HG02884 (cell line): ENCODE data around the gene SMIM29.
A peak's percentile ranks its signal among the peaks of the same experiment; 100 is the strongest.
"Not testable (repeated sequence)": the region's sequence is repeated elsewhere in the genome, so short reads cannot be mapped to it uniquely, and the experiment has no call there.

Source experiments
- ATAC-seq: cut with Tn5 transposase; IDR thresholded peaks from one replicate; pipeline ENCODE4 v1.9.1; 2021; ENCODE audit warnings: mild to moderate bottlenecking, moderate library complexity; ENCODE audit not compliant: unreplicated experiment

The SMIM29 gene

GRCh38 chr6:34269132-34269531 lies 20.3 kb upstream of the SMIM29 start:
- ATAC-seq, result not testable (repeated sequence)

GRCh38 chr6:34267746-34268145 lies 18.9 kb upstream of the SMIM29 start:
- no peak for ATAC-seq

GRCh38 chr6:34263484-34263883 lies 14.7 kb upstream of the SMIM29 start:
- ATAC-seq, result not testable (repeated sequence)

- no peak for ATAC-seq
Measured at GRCh38 chr6:34260576-34261267, 11.9 kb upstream of the SMIM29 start.

- no peak for ATAC-seq
Measured at GRCh38 chr6:34259529-34260069, 10.8 kb upstream of the SMIM29 start.

GRCh38 chr6:34252395-34252794 lies 3.6 kb upstream of the SMIM29 start:
- ATAC-seq, result not testable (repeated sequence)

- peak; percentile 23 for ATAC-seq
Measured at GRCh38 chr6:34249469-34250261, 859 bp upstream of the SMIM29 start.

- no peak for ATAC-seq
Measured at GRCh38 chr6:34248198-34248726, 544 bp downstream of the SMIM29 start.

GRCh38 chr6:34247481-34248197 lies 1.2 kb downstream of the SMIM29 start:
- ATAC-seq, result no peak

- no peak for ATAC-seq
Measured at GRCh38 chr6:34246563-34247391, 2.0 kb downstream of the SMIM29 start.

- no peak for ATAC-seq
Measured at GRCh38 chr6:34246249-34246562, 2.6 kb downstream of the SMIM29 start.

GRCh38 chr6:34245761-34246140 lies 3.1 kb downstream of the SMIM29 start:
- ATAC-seq, result not testable (repeated sequence)

GRCh38 chr6:34245032-34245760 lies 3.6 kb downstream of the SMIM29 start:
- not testable (repeated sequence) for ATAC-seq

- no peak for ATAC-seq
Measured at GRCh38 chr6:34243901-34244884, 4.6 kb downstream of the SMIM29 start.

- no peak for ATAC-seq
Measured at GRCh38 chr6:34243131-34243771, 5.6 kb downstream of the SMIM29 start.

- no peak for ATAC-seq
Measured at GRCh38 chr6:34242252-34243130, 6.3 kb downstream of the SMIM29 start.
